ENCODE results near the gene PRRG1.

- TF ChIP-seq, protein P1, sequence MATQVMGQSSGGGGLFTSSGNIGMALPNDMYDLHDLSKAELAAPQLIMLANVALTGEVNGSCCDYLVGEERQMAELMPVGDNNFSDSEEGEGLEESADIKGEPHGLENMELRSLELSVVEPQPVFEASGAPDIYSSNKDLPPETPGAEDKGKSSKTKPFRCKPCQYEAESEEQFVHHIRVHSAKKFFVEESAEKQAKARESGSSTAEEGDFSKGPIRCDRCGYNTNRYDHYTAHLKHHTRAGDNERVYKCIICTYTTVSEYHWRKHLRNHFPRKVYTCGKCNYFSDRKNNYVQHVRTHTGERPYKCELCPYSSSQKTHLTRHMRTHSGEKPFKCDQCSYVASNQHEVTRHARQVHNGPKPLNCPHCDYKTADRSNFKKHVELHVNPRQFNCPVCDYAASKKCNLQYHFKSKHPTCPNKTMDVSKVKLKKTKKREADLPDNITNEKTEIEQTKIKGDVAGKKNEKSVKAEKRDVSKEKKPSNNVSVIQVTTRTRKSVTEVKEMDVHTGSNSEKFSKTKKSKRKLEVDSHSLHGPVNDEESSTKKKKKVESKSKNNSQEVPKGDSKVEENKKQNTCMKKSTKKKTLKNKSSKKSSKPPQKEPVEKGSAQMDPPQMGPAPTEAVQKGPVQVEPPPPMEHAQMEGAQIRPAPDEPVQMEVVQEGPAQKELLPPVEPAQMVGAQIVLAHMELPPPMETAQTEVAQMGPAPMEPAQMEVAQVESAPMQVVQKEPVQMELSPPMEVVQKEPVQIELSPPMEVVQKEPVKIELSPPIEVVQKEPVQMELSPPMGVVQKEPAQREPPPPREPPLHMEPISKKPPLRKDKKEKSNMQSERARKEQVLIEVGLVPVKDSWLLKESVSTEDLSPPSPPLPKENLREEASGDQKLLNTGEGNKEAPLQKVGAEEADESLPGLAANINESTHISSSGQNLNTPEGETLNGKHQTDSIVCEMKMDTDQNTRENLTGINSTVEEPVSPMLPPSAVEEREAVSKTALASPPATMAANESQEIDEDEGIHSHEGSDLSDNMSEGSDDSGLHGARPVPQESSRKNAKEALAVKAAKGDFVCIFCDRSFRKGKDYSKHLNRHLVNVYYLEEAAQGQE (IDR thresholded peaks at IDR 0.05; ENCODE audit: insufficient read depth in 1 of 2, low read depth in 2 of 2, low read length in 1 of 2) = no peak
- TF ChIP-seq CTCF (IDR thresholded peaks at IDR 0.05) (no peak), TCF7L2 (IDR thresholded peaks at IDR 0.05; ENCODE audit: low read depth, low read length) (no peak), POLR2AphosphoS5 (IDR thresholded peaks at IDR 0.05; ENCODE audit: low read depth, low read length) (no peak), SIN3A (IDR thresholded peaks at IDR 0.05; ENCODE audit: borderline replicate concordance, insufficient read depth, low read depth, low read length) (no peak)
Observed at GRCh38 chrX:37388413-37388812, 39.2 kb downstream of the PRRG1 start.
